IPS-15b (cell line): Measurements from ENCODE around the gene PCK2.
A peak's percentile ranks its signal among the peaks of the same experiment; 100 is the strongest.

Experiments used
- H3K27me3 ChIP-seq: one replicate; pipeline ENCODE4 v1.6.1; 2013; ENCODE audit warnings: low read length; ENCODE audit not compliant: control insufficient read depth, insufficient read depth
- H3K36me3 ChIP-seq: one replicate; pipeline ENCODE4 v1.6.1; 2013; ENCODE audit warnings: low read length; ENCODE audit not compliant: control insufficient read depth, insufficient read depth
- H3K4me1 ChIP-seq: one replicate; pipeline ENCODE4 v1.6.1; 2013; ENCODE audit warnings: mild to moderate bottlenecking, low read length; ENCODE audit not compliant: control insufficient read depth, insufficient read depth
- H3K4me3 ChIP-seq: one replicate; pipeline ENCODE4 v1.5.1; 2013; ENCODE audit warnings: low read depth, low read length
- H3K9ac ChIP-seq: one replicate; pipeline ENCODE4 v1.6.1; 2013; ENCODE audit warnings: low read depth, mild to moderate bottlenecking, low read length
- H3K9me3 ChIP-seq: one replicate; pipeline ENCODE4 v1.6.1; 2013; ENCODE audit warnings: mild to moderate bottlenecking, low read length; ENCODE audit not compliant: control insufficient read depth, insufficient read depth

Gene PCK2

GRCh38 chr14:24082411-24083080, 11.6 kb upstream of the PCK2 start:
- Histone ChIP-seq H3K9me3 (no peaks in the 10 kb centered on the region), H3K4me1 (peaks cover 25% of the 10 kb centered on the region), H3K4me3 (peak overlapping the region; percentile 69), H3K27me3 (peaks cover 17% of the 10 kb centered on the region), H3K9ac (no peak overlapping the region), H3K36me3 (no peaks in the 10 kb centered on the region)

- peaks cover 23% of the 10 kb centered on the region for H3K4me1 ChIP-seq
- H3K4me3 ChIP-seq = no peak overlapping the region
- H3K9me3 ChIP-seq = no peaks in the 10 kb centered on the region
- no peak overlapping the region for H3K9ac ChIP-seq
- no peaks in the 10 kb centered on the region for H3K36me3 ChIP-seq
- peaks cover 17% of the 10 kb centered on the region for H3K27me3 ChIP-seq
Observed at GRCh38 chr14:24083462-24083861, 10.6 kb upstream of the PCK2 start.

- H3K27me3 ChIP-seq = peaks cover 17% of the 10 kb centered on the region
- H3K9me3 ChIP-seq = no peaks in the 10 kb centered on the region
- peaks cover 21% of the 10 kb centered on the region for H3K4me1 ChIP-seq
- no peaks in the 10 kb centered on the region for H3K36me3 ChIP-seq
- no peak overlapping the region for H3K9ac ChIP-seq
- H3K4me3 ChIP-seq = no peak overlapping the region
Observed at GRCh38 chr14:24084440-24084839, 9.7 kb upstream of the PCK2 start.

- peaks cover 13% of the 10 kb centered on the region for H3K4me1 ChIP-seq
- H3K9me3 ChIP-seq = no peaks in the 10 kb centered on the region
- H3K4me3 ChIP-seq = no peak overlapping the region
- no peaks in the 10 kb centered on the region for H3K36me3 ChIP-seq
- peaks cover 17% of the 10 kb centered on the region for H3K27me3 ChIP-seq
- no peak overlapping the region for H3K9ac ChIP-seq
Observed at GRCh38 chr14:24085215-24085614, 8.9 kb upstream of the PCK2 start.

- H3K27me3 ChIP-seq = peaks cover 17% of the 10 kb centered on the region
- no peaks in the 10 kb centered on the region for H3K36me3 ChIP-seq
- H3K9me3 ChIP-seq = no peaks in the 10 kb centered on the region
- peaks cover 7% of the 10 kb centered on the region for H3K4me1 ChIP-seq
- no peak overlapping the region for H3K4me3 ChIP-seq
- H3K9ac ChIP-seq = no peak overlapping the region
Observed at GRCh38 chr14:24086193-24086955, 7.7 kb upstream of the PCK2 start.

- Histone ChIP-seq H3K4me1 (peaks cover 4% of the 10 kb centered on the region), H3K27me3 (peaks cover 14% of the 10 kb centered on the region), H3K9ac (no peak overlapping the region), H3K36me3 (no peaks in the 10 kb centered on the region), H3K4me3 (no peak overlapping the region), H3K9me3 (no peaks in the 10 kb centered on the region)
Observed at GRCh38 chr14:24087004-24087403, 7.1 kb upstream of the PCK2 start.

GRCh38 chr14:24088095-24088494, 6.0 kb upstream of the PCK2 start:
- no peak overlapping the region for H3K4me3 ChIP-seq
- no peaks in the 10 kb centered on the region for H3K9me3 ChIP-seq
- H3K27me3 ChIP-seq = peaks cover 10% of the 10 kb centered on the region
- H3K4me1 ChIP-seq = no peaks in the 10 kb centered on the region
- H3K9ac ChIP-seq = no peak overlapping the region
- no peaks in the 10 kb centered on the region for H3K36me3 ChIP-seq

GRCh38 chr14:24089890-24090289, 4.2 kb upstream of the PCK2 start:
- H3K27me3 ChIP-seq = peaks cover 6% of the 10 kb centered on the region
- H3K36me3 ChIP-seq = no peaks in the 10 kb centered on the region
- no peak overlapping the region for H3K4me3 ChIP-seq
- H3K4me1 ChIP-seq = no peaks in the 10 kb centered on the region
- H3K9ac ChIP-seq = no peak overlapping the region
- H3K9me3 ChIP-seq = no peaks in the 10 kb centered on the region

- Histone ChIP-seq H3K4me3 (no peak overlapping the region), H3K27me3 (peaks cover 6% of the 10 kb centered on the region), H3K9ac (no peak overlapping the region), H3K9me3 (no peaks in the 10 kb centered on the region), H3K36me3 (peaks cover 5% of the 10 kb centered on the region), H3K4me1 (peaks cover 8% of the 10 kb centered on the region)
Observed at GRCh38 chr14:24092110-24092504, 2.0 kb upstream of the PCK2 start.

GRCh38 chr14:24092505-24093206, 1.5 kb upstream of the PCK2 start:
- Histone ChIP-seq H3K4me1 (peaks cover 8% of the 10 kb centered on the region), H3K4me3 (no peak overlapping the region), H3K9ac (no peak overlapping the region), H3K36me3 (peaks cover 6% of the 10 kb centered on the region), H3K27me3 (peaks cover 6% of the 10 kb centered on the region), H3K9me3 (no peaks in the 10 kb centered on the region)

GRCh38 chr14:24093207-24093900, 757 bp upstream of the PCK2 start:
- H3K4me1 ChIP-seq = peaks cover 8% of the 10 kb centered on the region

More at GRCh38 chr14:24093207-24093900, 757 bp upstream of the PCK2 start:
- Histone ChIP-seq H3K27me3 (peaks cover 6% of the 10 kb centered on the region), H3K4me3 (peak overlapping the region; percentile 39), H3K9ac (peak overlapping the region; percentile 71), H3K9me3 (no peaks in the 10 kb centered on the region), H3K36me3 (peaks cover 11% of the 10 kb centered on the region)
